A673 (cell line): ENCODE data around the gene CDC25C. TPM values are rescaled to one million over a fixed set of nuclear protein-coding genes. Genes with fewer than 3 reads are reported as not detected.

Source experiments
- BruUV-seq: library from RNA; stranded (reverse); fragments of 400-500 nt; replicated peaks from 2 replicates; lab custom pipeline; 2021; lab: Mats Ljungman, UMichigan
- CTCF ChIA-PET: fragments of 300-600 bp; sonication (Branson Sonifier 250); formaldehyde crosslinking; loops from one replicate; lab custom pipeline; 2022; ENCODE audit warnings: antibody characterized with exemption; lab: Charles Lee
- POLR2A ChIA-PET: fragments of 300-600 bp; sonication (Branson Sonifier 250); formaldehyde crosslinking; loops from one replicate; lab custom pipeline; 2022; ENCODE audit warnings: antibody characterized with exemption; ENCODE audit not compliant: low non-redundant PET; lab: Charles Lee
- DNase-seq: peaks from one replicate; pipeline ENCODE4 v3.0.0-alpha.2; 2015; ENCODE audit warnings: low spot score
- H3K27ac ChIP-seq: fragments of 200-600 bp; sonication (generic); 2 replicates; pipeline ENCODE4 v1.5.1; 2016; ENCODE audit warnings: mixed run types, low read depth, mild to moderate bottlenecking, mixed read lengths, antibody characterized with exemption, low read length; ENCODE audit not compliant: poor library complexity, severe bottlenecking
- H3K27me3 ChIP-seq: fragments of 200-600 bp; sonication (generic); replicated peaks from 2 replicates; pipeline ENCODE4 v1.6.1; 2017; ENCODE audit warnings: mixed run types, low read depth, mild to moderate bottlenecking, mixed read lengths, antibody characterized with exemption, low read length; ENCODE audit not compliant: insufficient read depth, poor library complexity
- H3K36me3 ChIP-seq: fragments of 200-600 bp; sonication (generic); 2 replicates; pipeline ENCODE4 v1.6.1; 2016; ENCODE audit warnings: mixed run types, mild to moderate bottlenecking, mixed read lengths, antibody characterized with exemption, low read length; ENCODE audit not compliant: insufficient read depth, poor library complexity, severe bottlenecking
- H3K4me1 ChIP-seq: fragments of 200-600 bp; sonication (generic); 2 replicates; pipeline ENCODE4 v1.6.1; 2017; ENCODE audit warnings: mixed run types, mild to moderate bottlenecking, mixed read lengths, antibody characterized with exemption, low read length; ENCODE audit not compliant: insufficient read depth, poor library complexity, severe bottlenecking
- H3K4me3 ChIP-seq: fragments of 200-600 bp; sonication (generic); 2 replicates; pipeline ENCODE4 v1.5.1; 2016; ENCODE audit warnings: low read depth, mixed run types, mild to moderate bottlenecking, mixed read lengths, low read length; ENCODE audit not compliant: poor library complexity, severe bottlenecking
- H3K9me3 ChIP-seq: fragments of 200-600 bp; sonication (generic); 2 replicates; pipeline ENCODE4 v1.6.1; 2016; ENCODE audit warnings: mixed run types, low read depth, mild to moderate bottlenecking, mixed read lengths, antibody characterized with exemption, low read length; ENCODE audit not compliant: poor library complexity, severe bottlenecking
- CTCF ChIP-seq: fragments of 300-800, 200-600 bp; sonication (generic); conservative IDR thresholded peaks from 2 replicates; pipeline ENCODE4 v1.5.1; 2017; ENCODE audit warnings: low read depth, mild to moderate bottlenecking, antibody characterized with exemption, low read length, moderate library complexity, mixed read lengths
- EZH2 ChIP-seq: fragments of 200-600 bp; sonication (generic); IDR thresholded peaks from 2 replicates; pipeline ENCODE4 v1.6.1; 2017; ENCODE audit warnings: borderline replicate concordance, low read depth, mild to moderate bottlenecking, mixed read lengths, antibody characterized with exemption, low read length; ENCODE audit not compliant: poor library complexity, severe bottlenecking
- intact Hi-C: fragments of 100-400 bp; cut with micrococcal nuclease; formaldehyde crosslinking; loops from one replicate; pipeline ENCODE4 v1.10.0; 2022; ENCODE audit not compliant: unreplicated experiment
- total RNA-seq: library from RNA; stranded (reverse); gene quantifications from 2 replicates; pipeline ENCODE4 v1.2.3, GENCODE V29; 2021

CDC25C gene
- total RNA-seq, 1 experiment from 2014 or later, result 22.3 TPM

- TF ChIP-seq CTCF (no peak), EZH2 (no peak)
- no peak for DNase-seq
- POLR2A ChIA-PET, result no interaction called here
- no peak overlapping the region for H3K4me3 ChIP-seq
- peaks cover 7% of the 10 kb centered on the region for H3K9me3 ChIP-seq
- BruUV-seq, result no TSS peak
- H3K27me3 ChIP-seq, result no peaks in the 10 kb centered on the region
- intact Hi-C loops, result no loop called here
- H3K4me1 ChIP-seq, result peaks cover 14% of the 10 kb centered on the region
- CTCF ChIA-PET, result no interaction called here
- H3K36me3 ChIP-seq, result peaks cover 29% of the 10 kb centered on the region
- H3K27ac ChIP-seq, result no peak overlapping the region
These were observed 18.9 kb upstream of the CDC25C start for GRCh38 chr5:138350563-138350890.

GRCh38 chr5:138349852-138350562 lies 18.4 kb upstream of the CDC25C start:
- TF ChIP-seq EZH2, result no peak
- TF ChIP-seq CTCF, result no peak
- no peaks in the 10 kb centered on the region for H3K27me3 ChIP-seq
- CTCF ChIA-PET, result no interaction called here
- peaks cover 34% of the 10 kb centered on the region for H3K36me3 ChIP-seq
- H3K4me3 ChIP-seq, result no peak overlapping the region
- H3K9me3 ChIP-seq, result peaks cover 7% of the 10 kb centered on the region
- POLR2A ChIA-PET, result no interaction called here
- H3K27ac ChIP-seq, result no peak overlapping the region
- intact Hi-C loops, result no loop called here
- BruUV-seq, result no TSS peak
- no peak for DNase-seq
- H3K4me1 ChIP-seq, result peaks cover 9% of the 10 kb centered on the region

- Histone ChIP-seq H3K27me3 (no peaks in the 10 kb centered on the region), H3K4me1 (no peaks in the 10 kb centered on the region), H3K4me3 (no peak overlapping the region), H3K9me3 (peaks cover 3% of the 10 kb centered on the region), H3K36me3 (peaks cover 58% of the 10 kb centered on the region), H3K27ac (no peak overlapping the region)
- BruUV-seq, result no TSS peak
- no peak for DNase-seq
- intact Hi-C loops, result no loop called here
- ChIA-PET CTCF (no interaction called here), POLR2A (interaction anchor here (0.6 kb wide), 1 partner anchor 263 kb away, joined by 5 read pairs; the partner anchor contains the start of gene WNT8A)
- TF ChIP-seq EZH2 (no peak), CTCF (no peak)
These were observed 15.3 kb upstream of the CDC25C start for GRCh38 chr5:138346889-138347288.
